Measurements from ENCODE around the gene SSC5D. TPM values are rescaled to one million over a fixed set of nuclear protein-coding genes. Genes with fewer than 3 reads are reported as not detected.

SSC5D gene
- total and polyA plus RNA-seq, 10 donors = 0.61 to 30.6 (median 16.2) TPM

DNA sequence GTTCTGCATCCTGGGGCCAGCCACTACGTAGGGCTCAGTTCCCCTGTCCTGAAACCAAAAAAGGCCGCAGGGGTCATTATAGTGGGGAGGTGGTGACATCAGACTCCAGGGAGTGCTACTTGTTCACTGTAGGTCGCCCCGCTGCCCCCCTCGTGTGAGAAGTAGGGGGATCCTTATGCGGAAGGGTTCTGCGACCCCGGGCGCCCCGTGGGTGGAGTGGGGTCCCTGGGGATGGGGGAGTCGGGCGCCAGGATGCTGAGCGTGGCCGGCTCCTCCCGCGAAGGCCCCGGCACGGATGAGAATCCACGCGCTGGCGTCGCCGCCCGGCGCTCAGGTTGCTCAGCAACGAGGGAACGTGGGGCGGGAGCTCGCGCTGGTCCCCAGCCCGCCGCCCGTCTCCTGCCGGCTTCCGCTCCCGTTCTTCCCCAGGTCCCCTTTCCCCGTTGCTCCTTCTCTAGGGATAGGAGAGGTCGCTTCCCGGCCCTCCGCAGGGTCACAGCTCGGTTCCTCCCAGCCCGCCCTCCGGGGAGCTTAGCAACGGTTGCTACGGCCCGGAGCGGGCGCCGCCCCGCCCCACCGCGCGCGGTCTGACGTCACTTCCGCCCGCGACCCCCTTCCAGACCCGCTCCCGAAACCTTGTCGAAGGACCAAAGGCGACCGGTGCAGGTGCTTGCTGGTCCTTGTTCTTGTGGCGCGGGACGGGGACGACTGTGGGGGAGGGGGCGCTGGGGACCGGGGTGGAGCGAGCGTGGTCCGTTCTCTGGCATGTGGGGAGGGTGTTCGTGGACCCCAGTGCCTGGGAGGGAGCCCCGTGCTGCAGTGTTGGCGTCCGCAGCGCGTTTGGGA lies 3.4 kb upstream of the SSC5D start, which contains the start of gene NAT14:
Gene NAT14, plus strand, starts transcription at position 596 of the 846 bp plus-strand sequence. CDS start 521 bp downstream, outside the sequence.
- Histone ChIP-seq H3K27me3 (replicated peaks in 1 of 7) (peaks cover 0 to 24% (median 0%) of the 10 kb centered on the region in 7 donors), H3K36me3 (peaks cover 0 to 41% (median 25%) of the 10 kb centered on the region in 6 donors), H3K4me3 (peak within 1 kb of the TSS; percentile 42 to 78 (median 54)), H3K27ac (peak within 1 kb of the TSS; percentile 36 to 87 (median 65)), H3K9me3 (no peaks in the 10 kb centered on the region), H3K4me1 (peaks cover 12 to 64% (median 38%) of the 10 kb centered on the region in 6 donors)
- 1 to 3% (median 2%) methylated on average over 44 to 78 of the region's 78 CpGs for WGBS, 5 donors
- peak; percentile 86 for DNase-seq
- TF ChIP-seq POLR2A (IDR thresholded peaks at IDR 0.05) (no peak), POLR2AphosphoS5 (IDR thresholded peaks at IDR 0.05) (peak; percentile 45 to 76 (median 67))
- TF ChIP-seq, protein P1, sequence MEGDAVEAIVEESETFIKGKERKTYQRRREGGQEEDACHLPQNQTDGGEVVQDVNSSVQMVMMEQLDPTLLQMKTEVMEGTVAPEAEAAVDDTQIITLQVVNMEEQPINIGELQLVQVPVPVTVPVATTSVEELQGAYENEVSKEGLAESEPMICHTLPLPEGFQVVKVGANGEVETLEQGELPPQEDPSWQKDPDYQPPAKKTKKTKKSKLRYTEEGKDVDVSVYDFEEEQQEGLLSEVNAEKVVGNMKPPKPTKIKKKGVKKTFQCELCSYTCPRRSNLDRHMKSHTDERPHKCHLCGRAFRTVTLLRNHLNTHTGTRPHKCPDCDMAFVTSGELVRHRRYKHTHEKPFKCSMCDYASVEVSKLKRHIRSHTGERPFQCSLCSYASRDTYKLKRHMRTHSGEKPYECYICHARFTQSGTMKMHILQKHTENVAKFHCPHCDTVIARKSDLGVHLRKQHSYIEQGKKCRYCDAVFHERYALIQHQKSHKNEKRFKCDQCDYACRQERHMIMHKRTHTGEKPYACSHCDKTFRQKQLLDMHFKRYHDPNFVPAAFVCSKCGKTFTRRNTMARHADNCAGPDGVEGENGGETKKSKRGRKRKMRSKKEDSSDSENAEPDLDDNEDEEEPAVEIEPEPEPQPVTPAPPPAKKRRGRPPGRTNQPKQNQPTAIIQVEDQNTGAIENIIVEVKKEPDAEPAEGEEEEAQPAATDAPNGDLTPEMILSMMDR (IDR thresholded peaks at IDR 0.05 in 8 of 11, conservative IDR thresholded peaks at IDR 0.05 in 3 of 11) = no peak
- intact Hi-C loops (cut with DNase I; ENCODE audit: low total_unique reads) = no loop called here

DNA sequence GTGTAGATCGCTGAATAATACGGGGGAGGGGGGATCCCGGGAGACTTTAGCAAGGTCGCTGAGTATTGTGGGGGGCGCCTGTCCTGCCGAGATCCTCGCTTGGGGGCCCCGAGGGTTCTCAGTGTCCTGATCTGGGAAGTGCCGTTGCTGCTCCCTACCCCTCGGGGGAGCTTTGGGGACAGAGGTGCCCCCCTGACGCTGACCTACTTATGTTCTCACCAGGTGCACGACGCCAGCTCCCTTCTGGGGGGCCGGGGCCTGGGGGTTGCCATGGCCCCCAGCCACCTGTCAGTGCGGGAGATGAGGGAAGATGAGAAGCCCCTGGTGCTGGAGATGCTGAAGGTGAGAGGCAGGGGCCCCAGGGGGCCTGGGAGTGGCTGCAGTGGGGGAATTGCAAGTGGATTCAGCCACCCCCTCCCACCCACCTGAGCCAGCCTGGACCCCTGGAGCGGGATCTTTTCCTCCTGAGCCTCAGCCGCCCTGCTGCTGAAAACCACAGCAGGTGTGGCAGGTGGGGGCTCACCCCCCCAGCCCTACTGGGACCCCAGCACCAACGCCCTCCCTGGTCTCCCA lies 2.7 kb upstream of the SSC5D start:
- Histone ChIP-seq H3K9me3 (no peaks in the 10 kb centered on the region), H3K27me3 (replicated peaks in 1 of 7) (peaks cover 0 to 32% (median 0%) of the 10 kb centered on the region in 7 donors), H3K4me1 (peaks cover 12 to 65% (median 38%) of the 10 kb centered on the region in 6 donors), H3K27ac (peak overlapping the region in 7 of 8 donors; percentile 48 to 87 (median 65)), H3K36me3 (peaks cover 0 to 38% (median 25%) of the 10 kb centered on the region in 6 donors), H3K4me3 (peak overlapping the region in 7 of 8 donors; percentile 49 to 78 (median 56))
- peak; percentile 70 for DNase-seq
- TF ChIP-seq, protein P1 (IDR thresholded peaks at IDR 0.05 in 8 of 11, conservative IDR thresholded peaks at IDR 0.05 in 3 of 11) = no peak
- TF ChIP-seq POLR2A (IDR thresholded peaks at IDR 0.05) (no peak), POLR2AphosphoS5 (IDR thresholded peaks at IDR 0.05) (no peak)
- WGBS, 5 donors = 29 to 36% (median 30%) methylated on average over 12 to 18 of the region's 18 CpGs
- intact Hi-C loops (cut with DNase I; ENCODE audit: low total_unique reads) = no loop called here

DNA sequence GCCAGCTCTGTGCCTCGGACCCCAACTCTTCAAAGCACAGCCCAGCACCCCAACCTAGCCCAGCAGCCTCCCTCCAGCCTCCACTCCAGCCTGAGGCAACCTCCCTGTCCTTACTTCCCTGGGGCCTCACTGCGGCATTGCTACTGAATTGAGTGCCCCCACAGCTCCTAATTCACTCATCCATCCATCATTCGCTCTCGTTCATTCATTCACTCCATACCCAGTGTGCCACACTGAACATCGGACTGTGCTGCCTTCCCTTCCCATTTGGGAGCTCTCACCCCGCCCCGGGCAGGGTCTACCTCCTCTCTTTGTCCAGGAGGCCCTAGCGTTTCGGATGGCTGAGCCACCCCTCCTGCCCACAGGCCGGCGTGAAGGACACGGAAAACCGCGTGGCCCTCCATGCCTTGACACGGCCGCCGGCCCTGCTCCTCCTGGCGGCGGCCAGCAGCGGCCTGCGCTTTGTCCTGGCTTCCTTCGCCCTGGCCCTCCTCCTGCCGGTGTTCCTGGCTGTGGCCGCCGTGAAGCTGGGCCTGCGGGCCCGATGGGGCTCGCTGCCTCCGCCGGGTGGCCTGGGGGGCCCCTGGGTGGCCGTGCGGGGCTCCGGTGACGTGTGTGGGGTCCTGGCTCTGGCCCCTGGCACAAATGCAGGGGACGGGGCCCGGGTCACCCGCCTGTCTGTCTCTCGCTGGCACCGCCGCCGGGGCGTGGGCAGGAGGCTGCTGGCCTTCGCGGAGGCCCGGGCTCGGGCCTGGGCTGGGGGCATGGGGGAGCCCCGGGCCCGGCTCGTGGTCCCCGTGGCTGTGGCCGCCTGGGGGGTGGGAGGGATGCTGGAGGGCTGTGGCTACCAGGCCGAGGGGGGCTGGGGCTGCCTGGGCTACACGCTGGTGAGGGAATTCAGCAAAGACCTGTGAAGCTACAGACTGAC lies 1.9 kb upstream of the SSC5D start:
- DNase-seq = no peak
- peaks cover 12 to 72% (median 41%) of the 10 kb centered on the region in 6 donors for H3K4me1 ChIP-seq
- no peaks in the 10 kb centered on the region for H3K9me3 ChIP-seq
- peak overlapping the region in 7 of 8 donors; percentile 55 to 87 (median 66) for H3K27ac ChIP-seq
- TF ChIP-seq POLR2AphosphoS5 (IDR thresholded peaks at IDR 0.05) (peak in 2 of 3 donors; percentile 9 to 32), POLR2A (IDR thresholded peaks at IDR 0.05) (no peak)
- TF ChIP-seq, protein P1 (IDR thresholded peaks at IDR 0.05 in 8 of 11, conservative IDR thresholded peaks at IDR 0.05 in 3 of 11) = peak in 3 of 11 experiments; percentile 7 to 23 (median 19)
- intact Hi-C loops (cut with DNase I; ENCODE audit: low total_unique reads) = no loop called here
- WGBS, 5 donors = 61 to 82% (median 80%) methylated on average over 15 to 53 of the region's 53 CpGs
- peaks cover 0 to 30% (median 22%) of the 10 kb centered on the region in 6 donors for H3K36me3 ChIP-seq
- H3K4me3 ChIP-seq = peak overlapping the region in 1 of 8 donors; percentile 78
- H3K27me3 ChIP-seq (replicated peaks in 1 of 7) = peaks cover 0 to 39% (median 0%) of the 10 kb centered on the region in 7 donors

Measured in spleen (tissue), 11 donors.